Keratinocyte (primary cell): ENCODE results near the gene PTGES2. TPM values are rescaled to one million over a fixed set of nuclear protein-coding genes. Genes with fewer than 3 reads are reported as not detected.
"Not testable (repeated sequence)": the region's sequence is repeated elsewhere in the genome, so short reads cannot be mapped to it uniquely, and the experiment has no call there.

ENCODE experiments used
- DNase-seq: peaks from one replicate; pipeline ENCODE4 v3.0.0-alpha.2; 2011; ENCODE audit warnings: low read depth, missing footprints, low spot score
- FAIRE-seq: peaks from 2 replicates; lab custom pipeline; 2011; peaks lifted over from hg19 to GRCh38; lab: Jason Lieb, UNC
- H2AFZ ChIP-seq: 2 replicates; pipeline ENCODE4 v1.6.0; 2012; ENCODE audit warnings: low read length, control low read depth, inconsistent platforms; ENCODE audit not compliant: control insufficient read depth
- H3K27ac ChIP-seq: 2 replicates; pipeline ENCODE4 v1.5.1; 2011; ENCODE audit warnings: low read length; ENCODE audit not compliant: control insufficient read depth, insufficient read depth
- H3K27me3 ChIP-seq: 3 replicates; pipeline ENCODE4 v1.6.0; 2011; ENCODE audit warnings: low read length; ENCODE audit not compliant: control insufficient read depth, insufficient read depth; ENCODE audit errors: extremely low read depth
- H3K36me3 ChIP-seq, 2 experiments: 2 replicates in 1 of 2; 3 replicates in 1 of 2; pipeline ENCODE4 v1.5.1; 2011; ENCODE audit warnings: low read length in 2 of 2, mild to moderate bottlenecking in 1 of 2; ENCODE audit not compliant: control insufficient read depth in 2 of 2, insufficient read depth in 2 of 2; ENCODE audit errors: extremely low read depth in 1 of 2
- H3K4me1 ChIP-seq: 3 replicates; pipeline ENCODE4 v1.5.1; 2011; ENCODE audit warnings: low read length; ENCODE audit not compliant: control insufficient read depth, insufficient read depth; ENCODE audit errors: extremely low read depth
- H3K4me2 ChIP-seq: 3 replicates; pipeline ENCODE4 v1.6.0; 2011; ENCODE audit warnings: low read depth, low read length; ENCODE audit not compliant: control insufficient read depth, insufficient read depth; ENCODE audit errors: extremely low read depth
- H3K4me3 ChIP-seq, 3 experiments: fragments of 200-600 bp in 1 of 3; sonication (generic) in 1 of 3; 2 replicates in 2 of 3; 3 replicates in 1 of 3; pipeline ENCODE4 v1.5.1; 2011 to 2016; ENCODE audit warnings: low read length in 3 of 3, mild to moderate bottlenecking in 3 of 3, control low read depth in 2 of 3, inconsistent platforms in 1 of 3, low read depth in 1 of 3, mixed read lengths in 1 of 3, mixed run types in 1 of 3, moderate library complexity in 1 of 3; ENCODE audit not compliant: control insufficient read depth in 2 of 3, insufficient read depth in 2 of 3; ENCODE audit errors: extremely low read depth in 1 of 3
- H3K79me2 ChIP-seq: 2 replicates; pipeline ENCODE4 v1.6.0; 2012; ENCODE audit warnings: low read length; ENCODE audit not compliant: control insufficient read depth, insufficient read depth
- H3K9ac ChIP-seq: 3 replicates; pipeline ENCODE4 v1.6.0; 2011; ENCODE audit warnings: low read length; ENCODE audit not compliant: control insufficient read depth, insufficient read depth; ENCODE audit errors: extremely low read depth
- H3K9me1 ChIP-seq: 3 replicates; pipeline ENCODE4 v1.6.0; 2011; ENCODE audit warnings: low read length; ENCODE audit not compliant: control insufficient read depth, insufficient read depth; ENCODE audit errors: extremely low read depth
- H3K9me3 ChIP-seq: 2 replicates; pipeline ENCODE4 v1.5.1; 2012; ENCODE audit warnings: low read depth, low read length; ENCODE audit not compliant: control insufficient read depth
- H4K20me1 ChIP-seq: 3 replicates; pipeline ENCODE4 v1.6.0; 2011; ENCODE audit warnings: low read length; ENCODE audit not compliant: control insufficient read depth, insufficient read depth; ENCODE audit errors: extremely low read depth
- EZH2 ChIP-seq: IDR thresholded peaks from one replicate; pipeline ENCODE4 v1.6.1; 2012; ENCODE audit warnings: inconsistent platforms, mild to moderate bottlenecking, low read length, moderate library complexity
- dilution Hi-C: fragments of 300-500 bp; cut with MboI; formaldehyde crosslinking; loops from one replicate; pipeline ENCODE4 v1.7.0; 2020; ENCODE audit warnings: low sequenced_read_pairs; ENCODE audit not compliant: extremely low pct_ligation_motif_present
- polyA plus RNA-seq, 5 experiments: library from polyadenylated mRNA; depleted of rRNA in 3 of 5; stranded (reverse) in 3 of 5; stranded (forward) in 1 of 5; unstranded in 1 of 5; fragments of >200 nt; gene quantifications; 1 replicate in 1 of 5; 2 replicates in 3 of 5; 3 replicates in 1 of 5; pipeline versions ENCODE4 v1.2.1 to v1.2.3, GENCODE V29; 2011 to 2012; ENCODE audit warnings: missing spikeins in 2 of 5, low read depth in 1 of 5, low replicate concordance in 1 of 5

Gene PTGES2
- polyA plus RNA-seq, 1 donor (not counting 4 experiments of a cell fraction or from before 2014, with no cell fraction given) = 68.7 TPM

- FAIRE-seq = peak; percentile 84
Measured at GRCh38 chr9:128136816-128137793, 9.6 kb upstream of the PTGES2 start.

GRCh38 chr9:128135561-128135960 is 8.0 kb upstream of the PTGES2 start:
- H3K27ac ChIP-seq, H3K9ac ChIP-seq, H3K27me3 ChIP-seq, H3K9me3 ChIP-seq, H3K9me1 ChIP-seq, H3K4me3 ChIP-seq, H3K4me2 ChIP-seq, DNase-seq, H3K36me3 ChIP-seq, H3K79me2 ChIP-seq, dilution Hi-C loops, H4K20me1 ChIP-seq: not testable (repeated sequence)
- peak; percentile 67 for FAIRE-seq
- Histone ChIP-seq H2AFZ (peak overlapping the region; percentile 16), H3K4me1 (peaks cover 13% of the 10 kb centered on the region)

More at GRCh38 chr9:128136816-128137793, 9.6 kb upstream of the PTGES2 start:
- dilution Hi-C loops = no loop called here
- TF ChIP-seq EZH2 = no peak
- DNase-seq = no peak
- Histone ChIP-seq H3K4me2 (no peak overlapping the region), H3K36me3 (no peaks in the 10 kb centered on the region), H3K27me3 (no peaks in the 10 kb centered on the region), H3K27ac (no peak overlapping the region), H3K9me1 (no peaks in the 10 kb centered on the region), H3K9ac (no peak overlapping the region), H3K4me3 (no peak overlapping the region), H4K20me1 (no peaks in the 10 kb centered on the region), H3K79me2 (no peaks in the 10 kb centered on the region), H3K4me1 (peaks cover 13% of the 10 kb centered on the region), H2AFZ (peak overlapping the region; percentile 9), H3K9me3 (no peaks in the 10 kb centered on the region)

GRCh38 chr9:128132139-128132538 is 4.6 kb upstream of the PTGES2 start:
- H3K9me3 ChIP-seq, H3K9me1 ChIP-seq, H3K27ac ChIP-seq, H3K4me3 ChIP-seq, H4K20me1 ChIP-seq, H2AFZ ChIP-seq, DNase-seq, FAIRE-seq, H3K36me3 ChIP-seq, H3K9ac ChIP-seq, H3K27me3 ChIP-seq, H3K4me2 ChIP-seq, dilution Hi-C loops, H3K79me2 ChIP-seq: not testable (repeated sequence)
- peaks cover 12% of the 10 kb centered on the region for H3K4me1 ChIP-seq

- FAIRE-seq, H3K4me1 ChIP-seq, H3K4me2 ChIP-seq, H3K36me3 ChIP-seq, H2AFZ ChIP-seq, H4K20me1 ChIP-seq, H3K79me2 ChIP-seq, H3K27ac ChIP-seq, H3K9me3 ChIP-seq, H3K27me3 ChIP-seq, DNase-seq, H3K4me3 ChIP-seq, H3K9ac ChIP-seq, dilution Hi-C loops, H3K9me1 ChIP-seq: not testable (repeated sequence)
Measured at GRCh38 chr9:128131346-128131745, 3.8 kb upstream of the PTGES2 start.
